ENCODE data around the gene BPI. TPM values are rescaled to one million over a fixed set of nuclear protein-coding genes. Genes with fewer than 3 reads are reported as not detected.

Gene BPI
- total RNA-seq, 2 donors from 2014 or later, result not detected

- intact Hi-C loops (cut with DNase I), result no loop called here
- whole genome bisulfite sequencing, 2 donors, result 76 to 93% methylated on average over 5 to 11 of the region's 11 CpGs
- H3K9me3 ChIP-seq, result no peaks in the 10 kb centered on the region
- DNase-seq (no peak), ATAC-seq (no peak)
- no peak for TF ChIP-seq CTCF (IDR thresholded peaks at IDR 0.05)
- no peak for TF ChIP-seq POLR2A (IDR thresholded peaks at IDR 0.05)
- H3K27me3 ChIP-seq, result no peaks in the 10 kb centered on the region
- H3K4me3 ChIP-seq, result no peak overlapping the region
- no peaks in the 10 kb centered on the region for H3K36me3 ChIP-seq (replicated peaks in 1 of 2; ENCODE audit: insufficient read depth in 1 of 2, low read depth in 2 of 2)
- no peak overlapping the region for H3K27ac ChIP-seq
- H3K4me1 ChIP-seq, result no peaks in the 10 kb centered on the region
Observed at GRCh38 chr20:38294076-38294591, 9.8 kb upstream of the BPI start.

- TF ChIP-seq CTCF (IDR thresholded peaks at IDR 0.05), result no peak
- no peak for TF ChIP-seq POLR2A (IDR thresholded peaks at IDR 0.05)
- Histone ChIP-seq H3K27me3 (no peaks in the 10 kb centered on the region), H3K9me3 (no peaks in the 10 kb centered on the region), H3K4me3 (no peak overlapping the region), H3K4me1 (peaks cover 4% of the 10 kb centered on the region), H3K36me3 (replicated peaks in 1 of 2; ENCODE audit: insufficient read depth in 1 of 2, low read depth in 2 of 2) (no peaks in the 10 kb centered on the region), H3K27ac (no peak overlapping the region)
- DNase-seq, result no peak
- WGBS, 2 donors, result 81 to 89% methylated on average over 2 to 5 of the region's 5 CpGs
- ATAC-seq, result no peak
- intact Hi-C loops (cut with DNase I), result no loop called here
Observed at GRCh38 chr20:38295811-38296210, 8.1 kb upstream of the BPI start.

GRCh38 chr20:38296433-38296832, 7.5 kb upstream of the BPI start:
- TF ChIP-seq CTCF (IDR thresholded peaks at IDR 0.05) (no peak), POLR2A (IDR thresholded peaks at IDR 0.05) (no peak)
- 65 to 77% methylated on average over 11 of the region's 11 CpGs for WGBS, 2 donors
- DNase-seq, result no peak
- intact Hi-C loops (cut with DNase I), result no loop called here
- Histone ChIP-seq H3K9me3 (no peaks in the 10 kb centered on the region), H3K36me3 (replicated peaks in 1 of 2; ENCODE audit: insufficient read depth in 1 of 2, low read depth in 2 of 2) (no peaks in the 10 kb centered on the region), H3K27me3 (no peaks in the 10 kb centered on the region), H3K27ac (no peak overlapping the region), H3K4me1 (peaks cover 4% of the 10 kb centered on the region), H3K4me3 (no peak overlapping the region)
- no peak for ATAC-seq

- H3K27ac ChIP-seq, result peak overlapping the region in 1 of 4 donors; percentile 19
- intact Hi-C loops (cut with DNase I), result no loop called here
- TF ChIP-seq CTCF (IDR thresholded peaks at IDR 0.05), result no peak
- TF ChIP-seq POLR2A (IDR thresholded peaks at IDR 0.05), result no peak
- no peak for DNase-seq
- no peaks in the 10 kb centered on the region for H3K9me3 ChIP-seq
- ATAC-seq, result no peak
- no peaks in the 10 kb centered on the region for H3K27me3 ChIP-seq
- WGBS, 2 donors, result 80 to 84% methylated on average over 7 of the region's 7 CpGs
- H3K4me1 ChIP-seq, result peaks cover 4% of the 10 kb centered on the region
- H3K36me3 ChIP-seq (replicated peaks in 1 of 2; ENCODE audit: insufficient read depth in 1 of 2, low read depth in 2 of 2), result no peaks in the 10 kb centered on the region
- H3K4me3 ChIP-seq, result no peak overlapping the region
Observed at GRCh38 chr20:38297916-38298674, 5.9 kb upstream of the BPI start.
